Measurements from ENCODE around the gene ZNF256. TPM values are rescaled to one million over a fixed set of nuclear protein-coding genes. Genes with fewer than 3 reads are reported as not detected.

Gene ZNF256
- 7.7 TPM for polyA plus RNA-seq
- long read RNA-seq, donor 1, result 0 reads
- long read RNA-seq, donor 2, transcript ZNF256-201 (3 exons, 2,172 nt), result major isoform, 5 of 5 reads
- long read RNA-seq, donor 2, partial matches to known transcripts, result 0 of 5 reads
- long read RNA-seq, donor 2, other reads (novel, unspliced or antisense), result 0 of 5 reads
- long read RNA-seq, donor 3, transcript ZNF256-201 (3 exons, 2,172 nt), result major isoform, 7 of 7 reads
- long read RNA-seq, donor 3, partial matches to known transcripts, result 0 of 7 reads
- long read RNA-seq, donor 3, other reads (novel, unspliced or antisense), result 0 of 7 reads
- long read RNA-seq, donor 4, partial matches to known transcripts, result 0 of 1 reads
- long read RNA-seq, donor 4, other reads (novel, unspliced or antisense), result 0 of 1 reads
- long read RNA-seq, donor 5, partial matches to known transcripts, result 0 of 2 reads
- long read RNA-seq, donor 5, other reads (novel, unspliced or antisense), result 0 of 2 reads
- long read RNA-seq, donor 6, partial matches to known transcripts, result 0 of 1 reads
- long read RNA-seq, donor 6, other reads (novel, unspliced or antisense), result 0 of 1 reads
- long read RNA-seq, donor 7, result 0 reads
- long read RNA-seq, donor 8, partial matches to known transcripts, result 0 of 3 reads
- long read RNA-seq, donor 8, other reads (novel, unspliced or antisense), result 0 of 3 reads
- long read RNA-seq, donor 9, partial matches to known transcripts, result 0 of 4 reads
- long read RNA-seq, donor 9, other reads (novel, unspliced or antisense), result 0 of 4 reads
- long read RNA-seq, donor 10, partial matches to known transcripts, result 0 of 4 reads
- long read RNA-seq, donor 10, other reads (novel, unspliced or antisense), result 0 of 4 reads
- long read RNA-seq, donor 11, partial matches to known transcripts, result 0 of 1 reads
- long read RNA-seq, donor 11, other reads (novel, unspliced or antisense), result 0 of 1 reads

DNA sequence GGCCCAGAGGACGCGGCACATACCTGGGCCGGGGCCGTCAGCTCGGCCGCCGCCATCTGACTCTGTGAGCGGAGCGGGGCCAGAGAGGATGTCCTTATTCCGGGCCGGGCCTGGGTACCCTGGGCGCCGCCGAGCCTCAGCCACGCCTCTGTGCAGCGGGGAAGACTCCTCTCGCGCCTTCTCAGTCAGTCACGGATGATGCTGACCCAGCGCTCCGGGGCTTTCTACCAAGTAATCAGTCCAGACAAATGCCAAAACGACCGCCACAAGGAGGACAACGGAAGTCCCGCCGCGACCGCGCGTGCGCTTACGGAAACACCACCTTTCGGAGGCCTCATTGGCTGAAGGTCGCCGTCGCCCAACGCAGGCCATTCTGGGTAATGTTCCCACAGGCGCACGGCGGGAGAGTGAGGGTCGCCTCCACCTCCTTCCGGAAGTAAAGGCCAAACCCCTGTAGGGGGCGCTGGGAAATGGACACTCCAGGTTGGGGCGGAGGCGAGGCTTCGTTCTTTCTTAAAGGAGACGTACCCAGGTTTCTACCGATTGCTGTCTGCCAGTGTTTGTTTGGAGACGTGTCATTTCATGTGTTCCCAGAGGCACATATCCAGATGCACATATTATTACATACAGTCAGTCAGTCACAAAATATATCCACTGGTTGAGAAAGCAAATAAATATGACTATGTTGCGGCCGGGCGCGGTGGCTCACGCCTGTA lies at the start of gene ZNF256:
ZNF256 (minus strand) TSS at position 288 of the 716 bp plus-strand sequence; CDS start at position 56, 232 bp downstream.
- peak; percentile 97 to 98 for DNase-seq
- Histone ChIP-seq H3K9me3 (ENCODE audit: control insufficient read depth, low read depth, low read length) (peaks cover 36% of the 10 kb centered on the region), H3K4me3 (ENCODE audit: low read length) (peak within 1 kb of the TSS; percentile 89), H3K36me3 (ENCODE audit: control insufficient read depth, insufficient read depth, low read length) (peaks cover 17% of the 10 kb centered on the region), H3K27me3 (ENCODE audit: control insufficient read depth, insufficient read depth, low read length) (no peaks in the 10 kb centered on the region), H3K4me1 (ENCODE audit: control insufficient read depth, insufficient read depth, low read length) (peaks cover 4% of the 10 kb centered on the region), H3K27ac (ENCODE audit: low read length) (peak within 1 kb of the TSS; percentile 58)
- no CpG with 5 or more reads among the region's 54 CpGs for WGBS (ENCODE audit: insufficient coverage, low lambda C conversion rate)

DNA sequence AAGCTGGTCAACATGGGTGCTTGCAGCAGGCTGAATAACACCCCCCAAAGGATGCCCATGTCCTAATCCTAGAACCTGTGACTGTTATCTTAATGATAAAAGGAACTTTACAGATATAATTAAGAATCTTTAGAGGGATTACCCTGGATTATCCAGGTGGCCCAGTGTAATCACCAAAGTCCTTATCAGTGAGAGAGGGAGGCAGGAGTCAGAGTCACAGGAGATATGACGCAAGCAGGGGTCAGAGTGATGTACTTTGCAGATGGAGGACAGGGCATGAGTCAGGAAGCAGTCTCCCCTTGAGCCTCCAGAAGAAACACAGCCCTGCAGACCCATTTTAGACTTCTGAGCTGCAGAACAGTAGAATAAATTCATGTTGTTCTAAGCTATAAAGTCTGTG lies 45.3 kb upstream of the ZNF256 start:
- no peak overlapping the region for H3K4me3 ChIP-seq (ENCODE audit: low read length)
- peaks cover 72% of the 10 kb centered on the region for H3K9me3 ChIP-seq (ENCODE audit: control insufficient read depth, low read depth, low read length)
- peaks cover 59% of the 10 kb centered on the region for H3K36me3 ChIP-seq (ENCODE audit: control insufficient read depth, insufficient read depth, low read length)
- H3K27me3 ChIP-seq (ENCODE audit: control insufficient read depth, insufficient read depth, low read length), result no peaks in the 10 kb centered on the region
- no peak overlapping the region for H3K27ac ChIP-seq (ENCODE audit: low read length)
- no CpG with 5 or more reads among the region's 1 CpG for WGBS (ENCODE audit: insufficient coverage, low lambda C conversion rate)
- DNase-seq, result no peak
- no peaks in the 10 kb centered on the region for H3K4me1 ChIP-seq (ENCODE audit: control insufficient read depth, insufficient read depth, low read length)

- H3K36me3 ChIP-seq (ENCODE audit: control insufficient read depth, insufficient read depth, low read length), result peaks cover 54% of the 10 kb centered on the region
- WGBS (ENCODE audit: insufficient coverage, low lambda C conversion rate), result no CpG with 5 or more reads among the region's 3 CpGs
These were observed 31.2 kb upstream of the ZNF256 start for GRCh38 chr19:57978586-57979289.

GRCh38 chr19:57974434-57974833 lies 26.9 kb upstream of the ZNF256 start, which contains the start of gene C19orf18:
Gene C19orf18 (minus strand): TSS chr19:57974534. CDS start chr19:57974432, 102 bp downstream.
- no peaks in the 10 kb centered on the region for H3K4me1 ChIP-seq (ENCODE audit: control insufficient read depth, insufficient read depth, low read length)
- no peak for DNase-seq
- peaks cover 19% of the 10 kb centered on the region for H3K36me3 ChIP-seq (ENCODE audit: control insufficient read depth, insufficient read depth, low read length)
- WGBS (ENCODE audit: insufficient coverage, low lambda C conversion rate), result no CpG with 5 or more reads among the region's 4 CpGs
- H3K27ac ChIP-seq (ENCODE audit: low read length), result no peak within 1 kb of the TSS
- H3K27me3 ChIP-seq (ENCODE audit: control insufficient read depth, insufficient read depth, low read length), result no peaks in the 10 kb centered on the region
- H3K9me3 ChIP-seq (ENCODE audit: control insufficient read depth, low read depth, low read length), result peaks cover 65% of the 10 kb centered on the region
- H3K4me3 ChIP-seq (ENCODE audit: low read length), result no peak within 1 kb of the TSS

More at GRCh38 chr19:57978586-57979289, 31.2 kb upstream of the ZNF256 start:
- Histone ChIP-seq H3K27me3 (ENCODE audit: control insufficient read depth, insufficient read depth, low read length) (no peaks in the 10 kb centered on the region), H3K4me1 (ENCODE audit: control insufficient read depth, insufficient read depth, low read length) (no peaks in the 10 kb centered on the region), H3K27ac (ENCODE audit: low read length) (no peak overlapping the region), H3K9me3 (ENCODE audit: control insufficient read depth, low read depth, low read length) (peaks cover 82% of the 10 kb centered on the region), H3K4me3 (ENCODE audit: low read length) (no peak overlapping the region)
- no peak for DNase-seq

DNA sequence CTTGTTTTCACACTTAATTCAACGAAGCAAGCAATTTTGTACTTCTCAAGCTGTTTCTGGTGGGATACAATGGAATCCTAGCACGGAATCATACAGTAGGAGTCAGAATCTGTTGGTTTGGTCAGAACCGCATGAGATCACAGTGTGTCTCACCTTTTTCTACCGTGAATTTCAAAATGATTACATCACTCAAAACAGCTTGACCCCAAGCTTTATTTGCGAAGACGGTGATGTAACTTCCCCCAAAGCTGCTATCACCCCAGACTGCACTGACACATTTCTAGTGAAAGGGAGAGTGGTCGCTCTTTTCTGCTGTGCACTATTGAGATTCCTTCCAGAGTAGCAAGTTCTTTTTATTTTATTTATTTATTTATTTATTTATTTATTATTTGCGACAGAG lies 17.3 kb upstream of the ZNF256 start:
- no peaks in the 10 kb centered on the region for H3K36me3 ChIP-seq (ENCODE audit: control insufficient read depth, insufficient read depth, low read length)
- DNase-seq, result no peak
- no peak overlapping the region for H3K4me3 ChIP-seq (ENCODE audit: low read length)
- H3K27me3 ChIP-seq (ENCODE audit: control insufficient read depth, insufficient read depth, low read length), result no peaks in the 10 kb centered on the region
- H3K4me1 ChIP-seq (ENCODE audit: control insufficient read depth, insufficient read depth, low read length), result no peaks in the 10 kb centered on the region
- WGBS (ENCODE audit: insufficient coverage, low lambda C conversion rate), result no CpG with 5 or more reads among the region's 8 CpGs
- peaks cover 53% of the 10 kb centered on the region for H3K9me3 ChIP-seq (ENCODE audit: control insufficient read depth, low read depth, low read length)
- no peak overlapping the region for H3K27ac ChIP-seq (ENCODE audit: low read length)

DNA sequence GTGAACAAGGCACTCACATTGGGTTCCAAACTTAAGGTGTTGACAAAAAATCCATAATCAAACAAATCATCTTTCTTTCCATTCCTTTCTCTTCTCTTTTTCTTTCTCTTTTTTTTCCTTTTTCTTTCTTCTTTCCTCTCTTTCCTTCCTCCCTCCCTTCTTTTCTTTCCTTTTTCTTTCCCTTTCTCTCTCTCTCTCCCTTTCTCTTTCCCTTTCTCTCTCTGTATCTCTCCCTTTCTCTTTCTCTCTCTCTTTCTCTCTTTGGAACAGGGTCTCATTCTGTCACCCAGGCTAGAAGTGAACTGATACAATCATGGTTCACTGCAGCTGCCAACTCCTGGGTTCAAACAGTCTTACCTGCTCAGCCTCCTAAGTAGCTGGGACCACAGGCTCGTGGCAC lies 14.3 kb upstream of the ZNF256 start:
- Histone ChIP-seq H3K36me3 (ENCODE audit: control insufficient read depth, insufficient read depth, low read length) (no peaks in the 10 kb centered on the region), H3K4me1 (ENCODE audit: control insufficient read depth, insufficient read depth, low read length) (no peaks in the 10 kb centered on the region), H3K9me3 (ENCODE audit: control insufficient read depth, low read depth, low read length) (peaks cover 44% of the 10 kb centered on the region), H3K4me3 (ENCODE audit: low read length) (no peak overlapping the region), H3K27ac (ENCODE audit: low read length) (no peak overlapping the region), H3K27me3 (ENCODE audit: control insufficient read depth, insufficient read depth, low read length) (no peaks in the 10 kb centered on the region)
- WGBS (ENCODE audit: insufficient coverage, low lambda C conversion rate), result no CpG with 5 or more reads among the region's 1 CpG
- no peak for DNase-seq

DNA sequence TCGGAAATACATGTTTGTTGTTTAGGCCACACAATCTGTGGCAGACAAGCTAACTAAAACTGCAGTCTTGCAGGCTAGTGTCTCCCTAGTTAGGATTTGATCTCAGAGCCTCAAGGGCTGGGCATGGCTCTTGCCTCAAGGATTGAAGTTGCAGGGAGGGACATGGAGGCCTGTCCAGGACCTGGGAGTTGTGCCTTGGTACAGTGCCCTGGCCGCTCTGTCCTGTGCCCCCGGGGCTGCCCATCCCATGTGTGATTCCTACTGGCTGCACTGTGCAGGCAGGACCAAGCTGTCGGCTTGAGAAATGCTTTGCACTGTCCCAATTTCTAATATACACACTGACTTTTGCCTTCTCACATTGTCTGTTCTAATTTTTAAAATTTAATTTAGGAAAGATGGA lies 7.5 kb upstream of the ZNF256 start:
- no peaks in the 10 kb centered on the region for H3K4me1 ChIP-seq (ENCODE audit: control insufficient read depth, insufficient read depth, low read length)
- peaks cover 40% of the 10 kb centered on the region for H3K9me3 ChIP-seq (ENCODE audit: control insufficient read depth, low read depth, low read length)
- no peaks in the 10 kb centered on the region for H3K36me3 ChIP-seq (ENCODE audit: control insufficient read depth, insufficient read depth, low read length)
- no peak overlapping the region for H3K4me3 ChIP-seq (ENCODE audit: low read length)
- no CpG with 5 or more reads among the region's 4 CpGs for WGBS (ENCODE audit: insufficient coverage, low lambda C conversion rate)
- DNase-seq, result no peak
- no peaks in the 10 kb centered on the region for H3K27me3 ChIP-seq (ENCODE audit: control insufficient read depth, insufficient read depth, low read length)
- H3K27ac ChIP-seq (ENCODE audit: low read length), result no peak overlapping the region

GRCh38 chr19:57949702-57950101 lies 2.2 kb upstream of the ZNF256 start:
- DNase-seq, result no peak
- peaks cover 19% of the 10 kb centered on the region for H3K9me3 ChIP-seq (ENCODE audit: control insufficient read depth, low read depth, low read length)
- WGBS (ENCODE audit: insufficient coverage, low lambda C conversion rate), result no CpG with 5 or more reads among the region's 12 CpGs

GRCh38 chr19:57949296-57949695 lies 1.8 kb upstream of the ZNF256 start:
- DNase-seq, result no peak
- peaks cover 23% of the 10 kb centered on the region for H3K9me3 ChIP-seq (ENCODE audit: control insufficient read depth, low read depth, low read length)
- no peaks in the 10 kb centered on the region for H3K27me3 ChIP-seq (ENCODE audit: control insufficient read depth, insufficient read depth, low read length)
- WGBS (ENCODE audit: insufficient coverage, low lambda C conversion rate), result no CpG with 5 or more reads among the region's 24 CpGs
- H3K27ac ChIP-seq (ENCODE audit: low read length), result no peak overlapping the region
- H3K36me3 ChIP-seq (ENCODE audit: control insufficient read depth, insufficient read depth, low read length), result peaks cover under 1% of the 10 kb centered on the region
- peaks cover 4% of the 10 kb centered on the region for H3K4me1 ChIP-seq (ENCODE audit: control insufficient read depth, insufficient read depth, low read length)
- no peak overlapping the region for H3K4me3 ChIP-seq (ENCODE audit: low read length)

More at GRCh38 chr19:57949702-57950101, 2.2 kb upstream of the ZNF256 start:
- H3K36me3 ChIP-seq (ENCODE audit: control insufficient read depth, insufficient read depth, low read length), result no peaks in the 10 kb centered on the region
- H3K27ac ChIP-seq (ENCODE audit: low read length), result no peak overlapping the region
- peaks cover 4% of the 10 kb centered on the region for H3K4me1 ChIP-seq (ENCODE audit: control insufficient read depth, insufficient read depth, low read length)
- no peak overlapping the region for H3K4me3 ChIP-seq (ENCODE audit: low read length)
- no peaks in the 10 kb centered on the region for H3K27me3 ChIP-seq (ENCODE audit: control insufficient read depth, insufficient read depth, low read length)

All from large intestine (tissue), 12 donors.